Upper lobe of right lung (tissue), 1 donor: Measurements from ENCODE around the gene ZNF829. TPM values are rescaled to one million over a fixed set of nuclear protein-coding genes. Genes with fewer than 3 reads are reported as not detected.

ENCODE experiments used
- ATAC-seq: fragments of 200-7000 bp; cut with Tn5 transposase; one replicate; pipeline ENCODE4 v1.9.1; 2020; ENCODE audit warnings: mild to moderate bottlenecking, moderate library complexity
- DNase-seq: peaks from one replicate; pipeline ENCODE4 v3.0.0-alpha.2; 2020
- H3K27ac ChIP-seq: fragments of 200-600 bp; one replicate; pipeline ENCODE4 v1.8.0; 2022
- H3K27me3 ChIP-seq: fragments of 200-600 bp; one replicate; pipeline ENCODE4 v1.8.0; 2022; ENCODE audit warnings: mild to moderate bottlenecking
- H3K36me3 ChIP-seq: fragments of 200-600 bp; one replicate; pipeline ENCODE4 v1.8.0; 2022
- H3K4me1 ChIP-seq: fragments of 200-600 bp; one replicate; pipeline ENCODE4 v1.8.0; 2022
- H3K4me3 ChIP-seq: fragments of 200-600 bp; one replicate; pipeline ENCODE4 v1.8.0; 2022; ENCODE audit warnings: mild to moderate bottlenecking
- H3K9me3 ChIP-seq: fragments of 200-600 bp; one replicate; pipeline ENCODE4 v1.8.0; 2022
- CTCF ChIP-seq: fragments of 200-600 bp; IDR thresholded peaks from one replicate; pipeline ENCODE4 v1.8.0; 2022; ENCODE audit warnings: antibody characterized with exemption
- intact Hi-C: fragments of 100-400 bp; cut with DNase I; formaldehyde crosslinking; loops from one replicate; pipeline ENCODE4 v1.11.0; 2022
- total RNA-seq: library from RNA; stranded (reverse); fragmentation: NEBNext Ultra II Directional; extraction: Animal tissue kit (Norgen Biotek cat#: 25700); gene quantifications from one replicate; pipeline ENCODE4 v1.2.1, GENCODE V29; 2021
- donor health status: DM: no; HTN: yes; CAD: no; lungs with severe emphysema.

Gene ZNF829
- total RNA-seq, 1 donor from 2014 or later: 2.8 TPM

GRCh38 chr19:36876993-36877938 is 38.8 kb downstream of the ZNF829 start:
- intact Hi-C loops: no loop called here
- Histone ChIP-seq H3K9me3 (peaks cover 96% of the 10 kb centered on the region), H3K4me1 (no peaks in the 10 kb centered on the region), H3K27ac (no peak overlapping the region), H3K27me3 (no peaks in the 10 kb centered on the region), H3K36me3 (peaks cover 10% of the 10 kb centered on the region), H3K4me3 (no peak overlapping the region)
- ATAC-seq: no peak
- no peak for DNase-seq
- no peak for TF ChIP-seq CTCF

GRCh38 chr19:36851898-36852297 is 64.2 kb downstream of the ZNF829 start:
- no peak for TF ChIP-seq CTCF
- H3K4me1 ChIP-seq: peaks cover 13% of the 10 kb centered on the region
- no peaks in the 10 kb centered on the region for H3K27me3 ChIP-seq
- peaks cover 17% of the 10 kb centered on the region for H3K9me3 ChIP-seq
- ATAC-seq (no peak), DNase-seq (no peak)
- no peak overlapping the region for H3K4me3 ChIP-seq
- no peak overlapping the region for H3K27ac ChIP-seq
- intact Hi-C loops: no loop called here
- H3K36me3 ChIP-seq: peaks cover 16% of the 10 kb centered on the region

GRCh38 chr19:36850559-36851442 is 65.3 kb downstream of the ZNF829 start, which contains the start of gene ZNF345:
Gene ZNF345 (plus strand): TSS chr19:36850876. CDS start chr19:36876831, 25,955 bp downstream.
- Histone ChIP-seq H3K4me3 (peak within 1 kb of the TSS; percentile 78), H3K4me1 (peaks cover 13% of the 10 kb centered on the region), H3K36me3 (peaks cover 12% of the 10 kb centered on the region), H3K9me3 (peaks cover 7% of the 10 kb centered on the region), H3K27me3 (no peaks in the 10 kb centered on the region), H3K27ac (peak within 1 kb of the TSS; percentile 91)
- no peak for TF ChIP-seq CTCF
- intact Hi-C loops: no loop called here
- ATAC-seq: peak; percentile 96
- peak; percentile 93 for DNase-seq

- DNase-seq (peak; percentile 95), ATAC-seq (peak; percentile 97)
- TF ChIP-seq CTCF: no peak
- H3K4me1 ChIP-seq: peaks cover 13% of the 10 kb centered on the region
- intact Hi-C loops: no loop called here
- peak overlapping the region; percentile 91 for H3K27ac ChIP-seq
- peaks cover 3% of the 10 kb centered on the region for H3K9me3 ChIP-seq
- H3K27me3 ChIP-seq: no peaks in the 10 kb centered on the region
- peak overlapping the region; percentile 78 for H3K4me3 ChIP-seq
- peaks cover 10% of the 10 kb centered on the region for H3K36me3 ChIP-seq
These were observed 66.2 kb downstream of the ZNF829 start for GRCh38 chr19:36849701-36850558.

GRCh38 chr19:36847968-36848367 is 68.1 kb downstream of the ZNF829 start:
- peaks cover 13% of the 10 kb centered on the region for H3K4me1 ChIP-seq
- no peak for ATAC-seq
- no peak overlapping the region for H3K4me3 ChIP-seq
- no peak for TF ChIP-seq CTCF
- peaks cover 6% of the 10 kb centered on the region for H3K9me3 ChIP-seq
- H3K36me3 ChIP-seq: no peaks in the 10 kb centered on the region
- intact Hi-C loops: no loop called here
- peak overlapping the region; percentile 91 for H3K27ac ChIP-seq
- no peaks in the 10 kb centered on the region for H3K27me3 ChIP-seq
- no peak for DNase-seq
